Omental fat pad (tissue), 4 donors: ENCODE measurements around the gene NOD1. TPM values are rescaled to one million over a fixed set of nuclear protein-coding genes. Genes with fewer than 3 reads are reported as not detected.
"Not testable (repeated sequence)": the region's sequence is repeated elsewhere in the genome, so short reads cannot be mapped to it uniquely, and the experiment has no call there.

Experiments used
- ATAC-seq: fragments of 150-250 bp; one replicate; pipeline ENCODE4 v1.9.1; 2016; ENCODE audit warnings: mild to moderate bottlenecking, moderate library complexity; ENCODE audit not compliant: low FRiP score
- DNase-seq: peaks from one replicate; pipeline ENCODE4 v3.0.0-alpha.2; 2019; ENCODE audit warnings: low spot score
- total RNA-seq, 4 donors: library from RNA; depleted of rRNA; stranded (reverse); fragments of >200 nt; gene quantifications; one replicate each; pipeline ENCODE4 v1.1.0, GENCODE V29; 2016
- TF ChIP-seq, protein P1 (sequence below), 3 donors: fragments of 450-650 bp; IDR thresholded peaks; one replicate each; pipeline ENCODE4 v1.5.1; 2016 to 2017; ENCODE audit warnings: antibody characterized with exemption in 3 of 3, mild to moderate bottlenecking in 3 of 3, moderate library complexity in 2 of 3

Gene NOD1
- total RNA-seq, 4 donors from 2014 or later, result 18.8 to 48.7 (median 33.3) TPM

DNA sequence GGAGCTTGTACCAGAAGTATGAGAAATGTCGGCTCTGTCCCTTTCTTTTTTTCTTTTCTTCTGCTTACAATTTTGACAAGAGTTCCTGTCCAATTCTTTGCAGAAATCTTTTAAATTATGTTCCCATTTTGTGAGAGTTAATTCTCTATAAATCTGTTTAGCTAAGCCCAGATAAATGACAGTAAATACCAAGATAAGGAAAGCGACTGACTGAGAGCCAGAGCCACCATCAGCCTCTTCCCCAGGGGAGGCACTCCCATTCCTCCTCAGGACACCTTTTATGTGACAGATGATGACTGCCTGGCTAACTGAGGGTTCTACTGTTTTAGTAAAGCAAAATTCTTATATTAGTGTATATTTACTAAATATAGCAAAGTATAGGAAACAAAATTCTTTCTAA is 32.9 kb upstream of the NOD1 start:
- ATAC-seq (no peak), DNase-seq (no peak)
- TF ChIP-seq, protein P1, sequence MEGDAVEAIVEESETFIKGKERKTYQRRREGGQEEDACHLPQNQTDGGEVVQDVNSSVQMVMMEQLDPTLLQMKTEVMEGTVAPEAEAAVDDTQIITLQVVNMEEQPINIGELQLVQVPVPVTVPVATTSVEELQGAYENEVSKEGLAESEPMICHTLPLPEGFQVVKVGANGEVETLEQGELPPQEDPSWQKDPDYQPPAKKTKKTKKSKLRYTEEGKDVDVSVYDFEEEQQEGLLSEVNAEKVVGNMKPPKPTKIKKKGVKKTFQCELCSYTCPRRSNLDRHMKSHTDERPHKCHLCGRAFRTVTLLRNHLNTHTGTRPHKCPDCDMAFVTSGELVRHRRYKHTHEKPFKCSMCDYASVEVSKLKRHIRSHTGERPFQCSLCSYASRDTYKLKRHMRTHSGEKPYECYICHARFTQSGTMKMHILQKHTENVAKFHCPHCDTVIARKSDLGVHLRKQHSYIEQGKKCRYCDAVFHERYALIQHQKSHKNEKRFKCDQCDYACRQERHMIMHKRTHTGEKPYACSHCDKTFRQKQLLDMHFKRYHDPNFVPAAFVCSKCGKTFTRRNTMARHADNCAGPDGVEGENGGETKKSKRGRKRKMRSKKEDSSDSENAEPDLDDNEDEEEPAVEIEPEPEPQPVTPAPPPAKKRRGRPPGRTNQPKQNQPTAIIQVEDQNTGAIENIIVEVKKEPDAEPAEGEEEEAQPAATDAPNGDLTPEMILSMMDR (IDR thresholded peaks at IDR 0.05), result no peak

DNA sequence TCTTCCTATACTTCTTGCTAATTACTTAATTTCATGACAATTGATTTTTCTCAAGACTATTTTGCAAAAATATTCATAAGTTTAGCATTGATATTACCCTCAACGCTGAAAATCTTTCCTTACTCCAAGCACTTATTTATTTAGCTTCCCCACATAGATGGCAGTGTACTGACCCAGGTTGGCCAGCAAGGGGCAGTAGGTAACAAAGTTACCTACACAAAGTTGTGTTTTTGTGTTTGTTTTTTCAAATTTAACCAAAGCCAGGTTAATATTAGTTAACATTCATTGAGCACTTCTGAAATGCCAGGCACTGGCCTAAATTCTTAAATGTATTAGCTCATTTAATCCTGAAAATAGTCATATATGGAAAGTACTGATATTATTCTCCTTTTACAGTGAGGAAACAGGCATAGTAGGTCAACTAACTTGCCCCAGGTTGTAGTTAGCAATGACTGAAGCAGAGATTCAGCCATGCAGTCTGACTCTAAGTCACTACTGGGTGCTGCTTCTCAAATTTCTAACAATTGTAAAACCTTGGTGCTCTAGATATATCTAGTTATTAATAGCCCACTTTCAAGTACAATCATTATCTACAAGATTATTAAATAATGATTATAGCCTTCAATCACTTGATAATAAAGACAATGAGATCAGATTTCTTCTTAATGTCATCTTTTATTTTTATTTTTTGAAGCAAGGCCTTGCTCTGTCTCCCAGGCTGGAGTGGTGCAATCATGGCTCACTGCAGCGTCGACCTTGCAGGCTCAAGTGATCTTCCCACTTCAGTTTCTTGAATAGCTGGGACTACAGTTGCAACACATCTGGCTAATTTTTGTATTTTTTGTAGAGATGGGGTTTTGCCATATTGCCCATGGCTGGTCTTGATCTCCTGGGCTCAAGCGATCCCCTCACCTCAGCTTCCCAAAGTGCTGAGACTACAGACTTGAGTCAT is 31.8 kb upstream of the NOD1 start:
- no peak for ATAC-seq
- DNase-seq, result no peak
- TF ChIP-seq, protein P1 (IDR thresholded peaks at IDR 0.05), result peak in 2 of 3 donors; percentile 6 to 50

DNA sequence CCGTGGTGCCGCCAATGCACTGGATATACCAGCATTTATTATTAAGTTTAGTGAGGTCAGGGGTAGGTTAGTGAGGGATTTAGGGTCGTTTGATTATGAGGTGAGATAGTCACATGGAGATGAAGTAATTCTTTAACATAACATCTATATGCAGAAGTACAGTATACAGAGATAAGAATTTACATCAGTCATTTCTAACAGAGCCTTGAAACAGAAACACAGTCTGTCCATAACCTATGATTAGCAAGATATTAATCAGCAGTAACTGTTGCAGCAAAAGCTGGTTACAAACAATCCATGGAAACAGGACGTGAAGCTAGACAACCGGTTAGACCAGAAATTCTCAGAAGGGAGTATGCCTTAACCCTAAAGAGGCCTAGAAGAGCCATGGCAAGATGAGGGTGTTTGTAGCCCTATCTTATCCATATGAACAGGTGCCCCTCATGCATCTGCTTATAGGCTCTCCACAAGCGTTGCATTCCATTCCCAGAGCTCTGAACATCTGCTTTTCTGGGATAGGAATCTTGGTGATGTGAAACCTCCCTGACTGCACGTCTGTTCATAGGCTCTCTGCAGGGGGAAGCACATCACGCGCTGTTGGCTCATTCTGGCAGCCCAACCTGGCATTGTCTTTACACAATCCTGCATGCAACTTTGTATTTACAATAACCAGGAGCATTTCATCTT is 30.7 kb upstream of the NOD1 start:
- ATAC-seq, DNase-seq: not testable (repeated sequence)

DNA sequence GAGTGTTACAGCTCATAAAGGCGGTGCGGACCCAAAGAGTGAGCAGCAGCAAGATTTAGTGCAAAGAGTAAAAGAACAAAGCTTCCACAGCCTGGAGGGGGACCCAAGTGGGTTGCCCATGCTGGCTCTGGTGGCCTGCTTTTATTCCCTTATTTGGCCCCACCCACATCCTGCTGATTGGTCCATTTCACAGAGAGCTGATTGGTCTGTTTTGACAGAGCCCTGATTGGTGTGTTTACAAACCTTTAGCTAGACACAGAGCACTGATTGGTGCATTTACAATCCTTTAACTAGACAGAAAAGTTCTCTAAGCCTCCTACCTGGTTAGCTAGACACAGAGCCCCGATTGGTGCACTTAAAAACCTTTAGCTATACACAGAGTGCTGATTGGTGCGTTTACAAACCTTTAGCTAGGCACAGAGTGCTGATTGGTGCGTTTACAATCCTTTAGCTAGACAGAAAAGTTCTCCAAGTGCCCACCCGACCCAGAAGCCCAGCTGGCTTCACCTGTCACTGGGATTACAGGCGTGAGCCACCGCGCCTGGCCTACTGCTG is 28.8 kb upstream of the NOD1 start:
- ATAC-seq, DNase-seq: not testable (repeated sequence)

DNA sequence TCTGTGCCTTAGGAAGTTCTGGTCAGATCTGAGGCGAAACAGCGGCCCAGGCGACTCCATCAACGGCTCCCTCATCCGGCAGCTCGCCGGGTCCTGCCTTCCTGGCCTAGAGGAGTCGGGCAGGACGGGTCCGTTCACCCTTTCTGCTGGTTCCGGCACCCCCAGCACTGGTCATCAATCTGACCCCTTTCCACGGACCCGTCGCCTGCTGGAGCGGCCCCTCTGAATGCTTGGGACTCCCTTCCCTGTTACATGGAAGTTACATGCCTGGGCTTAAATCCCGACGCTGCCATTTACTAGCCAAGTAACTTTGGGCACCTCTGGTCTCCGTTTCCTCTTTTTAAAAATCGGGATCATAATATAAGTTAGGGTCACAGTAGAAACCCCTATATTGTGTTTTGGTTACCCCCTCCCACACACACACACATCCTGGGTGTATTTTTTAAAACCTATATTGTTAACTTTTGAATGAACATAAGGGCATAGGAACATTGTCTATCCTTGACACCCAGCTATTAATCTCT is 26.7 kb upstream of the NOD1 start:
- no peak for DNase-seq
- ATAC-seq, result peak; percentile 33
- TF ChIP-seq, protein P1 (IDR thresholded peaks at IDR 0.05), result no peak

DNA sequence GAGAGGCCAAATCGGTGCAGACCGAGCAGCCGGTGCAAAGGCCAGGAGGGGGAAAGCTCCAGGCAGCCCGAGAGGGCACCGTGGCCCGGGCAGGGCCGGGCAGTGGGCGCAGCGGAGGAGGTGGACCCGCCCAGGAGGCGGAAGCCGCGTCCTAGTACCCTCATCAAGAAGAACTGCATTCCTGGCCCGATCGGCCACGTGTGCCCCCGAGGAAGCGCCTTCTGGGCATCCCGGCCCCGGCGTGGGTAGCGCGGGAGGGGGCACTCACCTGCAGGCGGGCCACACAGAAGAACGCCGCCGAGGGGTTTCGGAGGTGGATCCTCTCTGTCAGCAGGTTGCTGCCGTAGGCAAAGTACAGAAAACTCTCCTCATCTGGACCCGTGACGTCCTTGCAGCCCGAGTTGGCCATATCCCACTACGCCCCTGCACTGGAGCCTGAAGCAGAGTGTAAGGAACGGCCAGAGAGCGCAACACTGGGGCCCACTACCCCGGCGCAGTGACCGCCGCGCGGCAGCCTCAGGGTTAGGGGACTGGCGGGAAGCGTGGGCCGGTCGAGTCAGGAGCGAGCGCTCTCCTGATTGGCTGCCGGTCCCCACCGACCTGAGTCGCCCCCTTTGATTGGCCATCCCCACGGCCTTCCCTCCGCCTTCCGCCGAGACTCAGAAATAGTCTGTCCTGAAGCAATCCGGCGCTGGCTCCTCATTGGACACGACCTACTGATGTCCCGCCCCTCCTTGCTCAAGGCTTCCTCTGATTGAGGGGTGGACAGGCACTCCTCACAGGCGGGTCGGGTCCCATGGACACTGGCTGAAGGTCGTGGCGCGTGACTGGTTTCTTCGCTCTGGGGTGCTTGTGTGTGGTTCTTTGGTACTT is 26.0 kb upstream of the NOD1 start, which contains the start of gene GGCT:
TSS of gene GGCT (minus strand) at position 529 of the 873 bp plus-strand sequence. CDS start at position 409, 120 bp downstream.
- ATAC-seq (peak; percentile 99), DNase-seq (peak; percentile 97)
- TF ChIP-seq, protein P1 (IDR thresholded peaks at IDR 0.05), result no peak
